HG02870 (cell line): ENCODE data around the gene USP6NL.

Source experiments
- ATAC-seq: cut with Tn5 transposase; IDR thresholded peaks from one replicate; pipeline ENCODE4 v1.9.1; 2021; ENCODE audit warnings: mild to moderate bottlenecking, moderate library complexity; ENCODE audit not compliant: unreplicated experiment

USP6NL gene

GRCh38 chr10:11617233-11617632 is 5.8 kb upstream of the USP6NL start:
- ATAC-seq: no peak

DNA sequence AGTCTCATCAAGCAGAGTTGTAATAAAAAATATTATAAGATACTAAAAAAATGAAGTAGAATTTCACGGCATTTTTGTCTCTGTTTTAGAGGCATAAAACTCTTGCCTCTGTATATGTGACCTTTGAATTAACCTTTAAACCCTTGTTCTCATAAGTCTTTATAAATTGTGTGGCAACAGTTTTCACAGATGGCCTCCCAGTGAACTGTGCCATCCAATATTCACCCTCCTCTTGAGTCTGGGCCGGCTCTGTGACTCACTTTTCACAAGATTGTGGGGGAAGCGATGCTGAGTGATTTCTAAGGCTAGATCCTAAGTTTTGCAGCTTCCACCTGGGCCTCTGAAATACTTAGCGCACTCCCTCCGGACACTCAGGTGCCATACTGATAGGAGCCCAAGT is 4.6 kb upstream of the USP6NL start:
- no peak for ATAC-seq

GRCh38 chr10:11615396-11615795 is 3.9 kb upstream of the USP6NL start:
- no peak for ATAC-seq

DNA sequence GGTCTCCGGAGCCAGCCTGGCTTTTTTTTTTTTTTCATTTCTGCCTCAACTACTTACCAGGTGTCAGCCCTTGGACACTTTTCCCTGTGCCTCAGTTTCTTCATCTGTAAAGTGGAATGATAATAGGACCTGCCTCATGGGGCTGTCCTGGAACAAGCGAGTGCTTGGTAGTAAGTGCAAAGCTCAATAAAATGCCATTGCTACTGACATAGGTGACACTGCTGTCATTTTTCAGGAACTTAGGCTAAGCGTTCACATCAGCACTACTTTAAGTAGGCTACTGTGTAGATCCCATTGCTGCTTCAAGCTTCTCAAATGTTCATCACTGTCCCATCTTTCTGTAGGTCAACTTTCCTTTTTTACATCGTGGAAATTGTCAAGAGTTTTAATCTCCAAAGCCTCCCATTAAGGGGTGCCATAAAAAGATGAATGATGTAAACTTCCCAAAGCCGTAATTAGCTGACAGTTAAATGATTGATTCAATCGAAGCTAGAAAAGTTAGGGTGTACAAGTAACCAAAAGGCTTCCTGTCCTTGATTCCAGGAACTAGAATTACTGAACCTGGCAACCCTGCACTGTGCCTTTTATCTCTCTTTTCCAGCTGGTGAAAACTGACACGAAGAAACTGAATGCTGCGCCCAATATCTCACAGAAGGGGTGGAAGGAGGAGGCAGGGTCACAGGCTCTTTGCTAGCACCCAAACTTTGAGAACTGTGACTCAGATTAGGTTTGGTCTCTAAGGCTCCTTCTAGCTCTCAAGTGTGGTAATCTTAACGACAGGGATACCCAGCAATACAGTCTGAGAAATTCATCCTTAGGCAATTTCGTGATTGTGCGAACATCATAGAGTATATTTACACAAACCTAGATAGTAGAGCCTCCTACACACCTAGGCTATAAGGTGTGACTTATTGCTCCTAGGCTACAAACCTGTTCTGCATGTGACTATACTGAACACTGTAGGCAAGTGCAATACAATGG is 861 bp upstream of the USP6NL start:
- ATAC-seq: no peak

GRCh38 chr10:11610826-11611247 is 613 bp downstream of the USP6NL start:
- ATAC-seq: peak; percentile 6

DNA sequence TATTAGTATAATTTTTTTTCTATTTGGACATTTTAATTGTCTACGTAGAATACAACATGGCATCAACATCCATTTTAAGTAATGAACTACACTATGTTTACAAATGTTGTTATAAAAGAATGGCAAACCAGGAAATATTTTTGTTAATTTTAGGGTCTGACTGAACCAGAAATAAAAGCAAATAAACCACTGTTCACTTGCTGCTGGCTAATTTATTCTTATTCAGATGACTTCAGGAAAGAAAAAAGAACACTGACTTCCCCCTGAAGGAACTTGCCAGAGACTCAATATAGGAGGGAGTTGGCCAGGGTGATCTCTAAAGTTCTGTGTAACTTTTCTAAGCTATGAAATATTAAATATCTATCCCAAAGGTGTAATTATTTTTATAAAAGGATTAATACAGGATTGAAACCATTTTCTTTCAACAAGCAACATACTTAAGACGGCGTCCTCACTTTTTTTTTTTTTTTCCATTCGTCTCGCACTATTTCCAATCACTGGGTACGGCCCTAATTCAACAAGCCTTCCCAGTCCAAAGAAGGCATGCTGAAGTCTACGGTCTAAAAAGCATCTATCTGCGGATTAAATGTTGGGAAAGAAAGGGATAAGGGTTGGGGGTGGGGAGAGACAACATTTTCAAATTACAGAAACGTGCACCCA is 1.2 kb downstream of the USP6NL start:
- ATAC-seq: no peak

- no peak for ATAC-seq
These were observed 1.9 kb downstream of the USP6NL start for GRCh38 chr10:11609492-11610093.

DNA sequence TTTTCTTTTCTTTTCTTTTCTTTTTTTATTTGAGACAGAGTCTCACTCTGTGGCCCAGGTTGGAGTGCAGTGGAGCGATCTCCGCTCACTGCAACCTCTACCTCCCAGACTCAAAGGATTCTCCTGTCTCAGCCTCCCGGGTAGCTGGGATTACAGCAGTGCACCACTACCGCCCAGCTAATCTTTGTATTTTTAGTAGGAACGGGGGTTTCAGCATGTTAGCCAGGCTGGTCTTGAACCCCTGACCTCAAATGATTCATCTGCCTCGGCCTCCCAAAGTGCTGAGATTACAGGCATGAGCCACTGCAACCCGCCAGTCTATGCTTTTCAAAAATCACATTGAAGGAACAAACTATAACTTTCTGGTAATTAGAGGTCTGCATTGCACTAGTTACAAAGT is 2.4 kb downstream of the USP6NL start:
- ATAC-seq: no peak

- ATAC-seq: no peak
These were observed 3.1 kb downstream of the USP6NL start for GRCh38 chr10:11608159-11609013.

DNA sequence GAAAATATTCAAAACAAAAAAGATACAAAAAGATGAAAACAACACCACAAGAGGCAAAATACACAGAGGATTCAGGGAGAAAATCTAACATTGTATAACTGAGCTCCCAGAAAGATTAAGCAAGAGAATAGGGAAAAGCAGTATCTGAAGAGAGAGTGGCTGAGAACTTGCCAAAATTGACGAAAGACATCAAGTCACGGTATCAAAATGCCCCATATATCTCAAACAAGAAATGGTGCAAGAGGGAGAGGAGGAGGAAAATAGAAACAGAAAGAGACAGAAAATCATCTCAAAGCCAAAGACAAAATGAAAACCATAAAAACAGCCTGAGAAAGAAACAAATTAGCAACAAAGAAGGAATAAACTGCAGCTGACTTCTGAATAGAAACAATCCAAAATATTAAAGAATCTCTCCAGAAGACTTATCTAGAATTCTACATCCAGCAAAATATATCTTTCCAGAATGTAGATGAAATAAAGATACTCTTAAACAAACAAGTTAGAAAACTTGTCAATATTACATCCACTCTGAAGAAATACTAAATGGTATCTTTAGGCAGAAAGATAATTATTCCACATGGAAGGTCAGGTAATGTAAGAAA is 5.5 kb downstream of the USP6NL start:
- no peak for ATAC-seq

GRCh38 chr10:11604865-11605650 is 6.4 kb downstream of the USP6NL start:
- ATAC-seq: no peak

DNA sequence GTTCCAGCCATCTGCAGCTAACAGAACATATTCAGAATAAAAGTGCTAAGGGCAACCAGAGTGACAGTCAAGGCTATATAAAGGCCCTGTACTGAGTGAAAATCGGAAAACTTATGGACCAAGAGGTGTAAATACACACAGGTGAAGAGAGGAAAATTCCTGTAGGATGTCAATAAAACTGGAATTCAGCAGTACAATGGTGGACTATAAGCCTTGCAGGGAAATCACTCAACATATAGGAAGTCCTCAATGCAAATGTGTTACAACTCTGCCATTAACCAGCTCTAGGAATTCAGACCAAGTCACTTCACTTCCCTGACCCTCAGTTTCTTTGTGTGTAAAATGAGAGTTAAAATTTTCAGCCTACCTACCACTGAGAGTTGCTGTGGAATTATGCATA is 7.7 kb downstream of the USP6NL start:
- no peak for ATAC-seq

GRCh38 chr10:11602919-11603523 is 8.4 kb downstream of the USP6NL start:
- peak; percentile 59 for ATAC-seq

- no peak for ATAC-seq
These were observed 9.1 kb downstream of the USP6NL start for GRCh38 chr10:11602358-11602757.

GRCh38 chr10:11601670-11602069 is 9.8 kb downstream of the USP6NL start:
- ATAC-seq: no peak

DNA sequence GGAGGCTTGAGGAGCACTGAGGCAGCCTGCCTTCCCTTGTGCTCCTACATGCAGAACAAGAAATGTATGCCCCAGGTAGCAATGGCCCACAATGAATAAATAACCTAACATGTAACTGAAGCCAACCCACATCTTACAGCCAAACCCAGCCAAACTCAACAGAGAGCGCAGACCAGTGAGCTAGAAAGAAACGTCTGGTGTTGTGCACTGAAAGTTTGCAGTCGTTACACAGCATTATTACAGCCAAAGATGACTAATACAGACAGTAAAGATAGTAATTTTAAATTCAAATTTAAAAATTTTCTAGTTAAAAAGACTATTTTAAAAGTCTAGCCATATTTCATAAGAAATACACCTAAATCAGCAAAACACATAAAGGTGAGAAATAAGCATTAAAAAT is 11.2 kb downstream of the USP6NL start:
- ATAC-seq: no peak

- no peak for ATAC-seq
These were observed 12.6 kb downstream of the USP6NL start for GRCh38 chr10:11598712-11599397.

DNA sequence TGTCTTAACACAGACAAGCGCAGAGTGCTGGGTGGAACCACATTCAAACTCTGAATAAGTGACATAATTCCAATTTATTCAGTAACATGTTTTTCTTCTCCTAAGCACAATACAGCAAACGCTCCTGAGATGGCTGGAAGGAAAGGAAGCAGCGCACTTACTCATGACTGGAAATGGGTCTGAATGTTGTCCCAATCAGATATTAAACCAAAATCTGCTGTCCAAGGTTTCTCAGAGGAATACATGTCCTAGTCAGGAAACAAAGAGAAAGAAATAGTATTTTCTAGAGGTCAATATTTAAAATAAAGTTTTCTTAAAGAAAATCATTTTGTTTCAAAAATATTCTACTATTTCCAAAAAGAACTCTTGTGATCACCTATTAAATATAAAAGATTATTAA is 14.0 kb downstream of the USP6NL start:
- ATAC-seq: no peak

DNA sequence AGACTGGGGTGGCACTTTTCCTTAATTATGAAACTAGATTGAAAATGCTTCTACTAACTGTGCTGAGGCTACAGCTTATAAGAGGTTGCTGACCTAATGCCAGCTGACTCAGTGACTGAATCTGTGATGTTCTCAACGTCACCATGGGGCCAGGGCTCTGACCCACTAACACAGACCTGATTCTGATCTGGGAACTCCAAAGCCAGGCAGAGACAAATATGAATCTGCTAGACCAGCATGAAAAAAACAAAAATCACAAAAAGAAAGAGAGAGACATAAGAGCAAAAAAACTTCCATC is 16.1 kb downstream of the USP6NL start:
- no peak for ATAC-seq
